ENCODE results near the gene RNF223. TPM values are rescaled to one million over a fixed set of nuclear protein-coding genes. Genes with fewer than 3 reads are reported as not detected.
"Not testable (repeated sequence)": the region's sequence is repeated elsewhere in the genome, so short reads cannot be mapped to it uniquely, and the experiment has no call there.

The RNF223 gene
- total and polyA plus RNA-seq, 8 donors = 0.05 to 0.37 (median 0.16) TPM; not detected in 2

GRCh38 chr1:1081311-1082238 lies 7.5 kb upstream of the RNF223 start:
- Histone ChIP-seq H3K4me1 (peaks cover 0 to 7% (median 6%) of the 10 kb centered on the region in 3 donors), H3K9me3 (no peaks in the 10 kb centered on the region), H3K36me3 (no peaks in the 10 kb centered on the region), H3K27me3 (no peaks in the 10 kb centered on the region), H3K4me3 (no peak overlapping the region), H3K27ac (no peak overlapping the region)
- ATAC-seq (no peak), DNase-seq (peak in 4 of 6 donors; percentile 20 to 70 (median 48)), FAIRE-seq (no peak)
- 88 to 91% methylated on average over 52 of the region's 52 CpGs for WGBS, 2 donors
- no peak for TF ChIP-seq CTCF (IDR thresholded peaks at IDR 0.05)
- intact Hi-C loops (cut with DNase I) = no loop called here

GRCh38 chr1:1080951-1081310 lies 6.8 kb upstream of the RNF223 start:
- intact Hi-C loops (cut with DNase I) = no loop called here
- FAIRE-seq (no peak), DNase-seq (peak; percentile 2 to 66 (median 28))

GRCh38 chr1:1080122-1080757 lies 6.1 kb upstream of the RNF223 start:
- 5 to 6% methylated on average over 17 to 19 of the region's 23 CpGs for WGBS, 2 donors
- DNase-seq = peak; percentile 57 to 88 (median 71)
- H3K4me1 ChIP-seq = peaks cover 0 to 7% (median 6%) of the 10 kb centered on the region in 3 donors

More at GRCh38 chr1:1080951-1081310, 6.8 kb upstream of the RNF223 start:
- Histone ChIP-seq H3K9me3 (no peaks in the 10 kb centered on the region), H3K4me3 (no peak overlapping the region), H3K36me3 (no peaks in the 10 kb centered on the region), H3K27ac (no peak overlapping the region), H3K4me1 (peaks cover 0 to 7% (median 6%) of the 10 kb centered on the region in 3 donors), H3K27me3 (no peaks in the 10 kb centered on the region)
- no peak for TF ChIP-seq CTCF (IDR thresholded peaks at IDR 0.05)
- ATAC-seq = no peak
- 45 to 54% methylated on average over 9 of the region's 9 CpGs for whole genome bisulfite sequencing, 2 donors

GRCh38 chr1:1079408-1080121 lies 5.5 kb upstream of the RNF223 start:
- peaks cover 0 to 7% (median 6%) of the 10 kb centered on the region in 3 donors for H3K4me1 ChIP-seq
- H3K9me3 ChIP-seq = no peaks in the 10 kb centered on the region
- H3K27me3 ChIP-seq = no peaks in the 10 kb centered on the region
- ATAC-seq (peak; percentile 80 to 88 (median 84)), FAIRE-seq (no peak), DNase-seq (peak; percentile 71 to 92 (median 83))
- no peak for TF ChIP-seq CTCF (IDR thresholded peaks at IDR 0.05)
- intact Hi-C loops (cut with DNase I) = no loop called here
- no peaks in the 10 kb centered on the region for H3K36me3 ChIP-seq
- H3K27ac ChIP-seq = peak overlapping the region; percentile 74 to 88 (median 79)
- 3 to 5% methylated on average over 27 to 38 of the region's 38 CpGs for WGBS, 2 donors
- H3K4me3 ChIP-seq = peak overlapping the region in 3 of 4 donors; percentile 2 to 38 (median 21)

More at GRCh38 chr1:1080122-1080757, 6.1 kb upstream of the RNF223 start:
- Histone ChIP-seq H3K27ac (peak overlapping the region; percentile 74 to 88 (median 79)), H3K27me3 (no peaks in the 10 kb centered on the region), H3K4me3 (peak overlapping the region in 3 of 4 donors; percentile 2 to 38 (median 21)), H3K36me3 (no peaks in the 10 kb centered on the region), H3K9me3 (no peaks in the 10 kb centered on the region)
- peak; percentile 80 to 85 (median 81) for ATAC-seq
- intact Hi-C loops (cut with DNase I) = no loop called here
- TF ChIP-seq CTCF (IDR thresholded peaks at IDR 0.05) = no peak
- FAIRE-seq = no peak

GRCh38 chr1:1077396-1077795 lies 3.3 kb upstream of the RNF223 start:
- DNase-seq = peak in 1 of 6 donors; percentile 22

More at GRCh38 chr1:1077396-1077795, 3.3 kb upstream of the RNF223 start:
- H3K4me3 ChIP-seq; ATAC-seq; H3K36me3 ChIP-seq; intact Hi-C loops (cut with DNase I); H3K27ac ChIP-seq; H3K4me1 ChIP-seq; FAIRE-seq; H3K27me3 ChIP-seq; H3K9me3 ChIP-seq: not testable (repeated sequence)
- WGBS, 2 donors = 0 to 78% methylated on average over 4 to 9 of the region's 21 CpGs
